ENCODE data around the gene MYO9B. TPM values are rescaled to one million over a fixed set of nuclear protein-coding genes. Genes with fewer than 3 reads are reported as not detected.
A peak's percentile ranks its signal among the peaks of the same experiment; 100 is the strongest.

Gene MYO9B
- total and polyA plus RNA-seq, 9 of the 15 experiments (the other 6 are each of a cell fraction or from before 2014, with no cell fraction given) = 2.4 to 77.6 (median 23.0) TPM

GRCh38 chr19:17235300-17235970, 159.9 kb downstream of the MYO9B start (continued):
- no peak; the same call in 1 of the 2 replicates for TF ChIP-seq CEBPG (CRISPR knock-in tag; IDR thresholded peaks at IDR 0.05)
- no peak for TF ChIP-seq CEBPG (tag; conservative IDR thresholded peaks at IDR 0.05 in 1 of 2, IDR thresholded peaks at IDR 0.05 in 1 of 2)
- no peak for TF ChIP-seq KAT8 (IDR thresholded peaks at IDR 0.05; ENCODE audit: low read depth)
- no peak for TF ChIP-seq PKNOX1 (IDR thresholded peaks at IDR 0.05)
- TF ChIP-seq RBM14 (IDR thresholded peaks at IDR 0.05; ENCODE audit: borderline replicate concordance, insufficient read depth, low read depth, low read length) = no peak
- no peak for TF ChIP-seq TCFL5 (CRISPR knock-in tag; conservative IDR thresholded peaks at IDR 0.05)
- no peak for TF ChIP-seq KDM1A (IDR thresholded peaks at IDR 0.05)
- TF ChIP-seq SREBF2 (CRISPR knock-in tag; IDR thresholded peaks at IDR 0.05) = no peak
- no peak for TF ChIP-seq NR2C2 (CRISPR knock-in tag; IDR thresholded peaks at IDR 0.05)
- TF ChIP-seq NR2C2 (tag; IDR thresholded peaks at IDR 0.05) = peak; percentile 58; the same call in 1 of the 2 replicates
- TF ChIP-seq U2AF1 (optimal IDR thresholded peaks at IDR 0.05; ENCODE audit: low read depth, low read length) = peak; percentile 50
- no peak for TF ChIP-seq CC2D1A (IDR thresholded peaks at IDR 0.05)
- TF ChIP-seq DNMT1 (IDR thresholded peaks at IDR 0.05) = no peak
- peak; percentile 90 for TF ChIP-seq HMGN3 (IDR thresholded peaks at IDR 0.05; ENCODE audit: borderline replicate concordance, extremely low read depth, insufficient read length, low read depth, low read length)
- 0 out of 4 replicates have a peak, but pooled peaks of 1 of the 2 experiments have one; percentile 44 for TF ChIP-seq HDAC1 (IDR thresholded peaks at IDR 0.05)
- no peak for TF ChIP-seq PHTF2 (CRISPR knock-in tag; IDR thresholded peaks at IDR 0.05)
- no peak for TF ChIP-seq ZNF561 (CRISPR knock-in tag; conservative IDR thresholded peaks at IDR 0.05)
- TF ChIP-seq PTBP1 (IDR thresholded peaks at IDR 0.05; ENCODE audit: low read depth, low read length) = no peak
- no peak for TF ChIP-seq SNRNP70 (optimal IDR thresholded peaks at IDR 0.05; ENCODE audit: low read depth, low read length)
- TF ChIP-seq RAD51 (IDR thresholded peaks at IDR 0.05; ENCODE audit: borderline replicate concordance, low read depth) = no peak
- TF ChIP-seq PRDM10 (IDR thresholded peaks at IDR 0.05; ENCODE audit: partially characterized antibody) = no peak
- TF ChIP-seq RUNX1 (IDR thresholded peaks at IDR 0.05; ENCODE audit: low read depth) = peak; percentile 18; the same call in 1 of the 2 replicates
